Measurements from ENCODE around the gene DOCK3. TPM values are rescaled to one million over a fixed set of nuclear protein-coding genes. Genes with fewer than 3 reads are reported as not detected.
"Not testable (repeated sequence)": the region's sequence is repeated elsewhere in the genome, so short reads cannot be mapped to it uniquely, and the experiment has no call there.

The DOCK3 gene
- polyA plus RNA-seq, 1 donor = 0.81 TPM

DNA sequence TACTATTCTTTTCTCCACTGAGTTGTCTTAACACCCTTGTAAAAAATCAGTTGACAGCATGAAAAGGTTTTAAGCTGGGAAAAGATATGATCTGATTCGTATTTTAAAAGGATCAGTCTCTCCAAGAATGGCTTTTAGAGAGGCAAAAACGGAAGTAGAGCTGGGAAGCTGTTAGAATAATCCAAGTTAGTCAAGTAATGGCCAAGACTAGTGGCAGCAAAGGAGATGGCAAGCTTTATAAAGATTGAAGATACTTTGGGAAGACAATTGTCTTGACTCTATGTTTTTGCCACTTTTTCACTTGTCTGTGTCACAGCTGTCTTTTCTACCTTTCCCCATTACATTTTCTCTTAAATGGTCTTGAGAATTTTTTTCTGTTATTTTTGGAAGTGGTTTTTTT lies 466.8 kb downstream of the DOCK3 start:
- Histone ChIP-seq H3K27ac (ENCODE audit: low read length) (no peak overlapping the region), H3K27me3 (ENCODE audit: control insufficient read depth, insufficient read depth, low read length) (no peaks in the 10 kb centered on the region), H3K4me1 (ENCODE audit: control insufficient read depth, insufficient read depth, low read length) (no peaks in the 10 kb centered on the region), H3K36me3 (ENCODE audit: control insufficient read depth, insufficient read depth, low read length) (no peaks in the 10 kb centered on the region), H3K4me3 (ENCODE audit: low read length) (no peak overlapping the region), H3K9me3 (ENCODE audit: control insufficient read depth, low read depth, low read length) (no peaks in the 10 kb centered on the region)
- no peak for DNase-seq
- WGBS (ENCODE audit: insufficient coverage, low lambda C conversion rate) = 57% methylated on average over 2 of the region's 2 CpGs

DNA sequence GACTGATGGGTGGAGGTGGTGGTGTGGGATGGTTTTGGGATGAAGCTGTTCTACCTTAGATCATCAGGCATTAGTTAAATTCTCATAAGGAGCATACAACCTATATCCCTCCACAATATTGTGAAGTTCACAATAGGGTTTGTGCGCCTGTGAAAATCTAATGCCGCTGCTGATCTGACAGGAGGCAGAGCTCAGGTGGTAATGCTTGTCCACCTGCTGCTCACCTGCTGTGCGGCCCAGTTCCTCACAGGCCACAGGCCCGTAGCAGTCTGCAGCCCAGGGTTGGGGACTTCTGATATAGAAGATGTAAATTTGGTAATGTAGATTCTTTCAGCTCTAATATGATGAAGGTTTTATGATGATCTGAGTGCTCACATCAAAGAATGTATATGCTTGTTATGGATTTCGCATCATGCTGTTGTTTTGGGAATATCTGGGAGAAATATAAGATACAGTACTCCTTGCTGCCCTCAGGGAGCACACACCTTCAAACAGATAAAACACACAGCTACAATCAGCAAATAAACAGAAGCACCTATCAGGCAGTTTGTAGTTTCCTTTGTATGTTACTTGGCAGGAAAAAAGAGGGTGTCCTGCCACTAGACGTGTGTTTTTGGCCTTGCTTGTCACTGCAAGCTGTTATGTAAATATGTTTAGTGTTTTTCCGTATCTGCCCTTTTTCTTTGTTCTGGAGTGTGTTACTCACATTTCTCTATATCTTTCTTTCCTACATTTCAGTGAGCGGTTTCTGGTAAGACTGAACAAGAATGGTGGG lies 471.3 kb downstream of the DOCK3 start:
- Histone ChIP-seq H3K27ac (ENCODE audit: low read length) (no peak overlapping the region), H3K27me3 (ENCODE audit: control insufficient read depth, insufficient read depth, low read length) (no peaks in the 10 kb centered on the region), H3K36me3 (ENCODE audit: control insufficient read depth, insufficient read depth, low read length) (no peaks in the 10 kb centered on the region), H3K9me3 (ENCODE audit: control insufficient read depth, low read depth, low read length) (no peaks in the 10 kb centered on the region), H3K4me1 (ENCODE audit: control insufficient read depth, insufficient read depth, low read length) (no peaks in the 10 kb centered on the region), H3K4me3 (ENCODE audit: low read length) (no peak overlapping the region)
- no CpG with 5 or more reads among the region's 8 CpGs for WGBS (ENCODE audit: insufficient coverage, low lambda C conversion rate)
- DNase-seq = no peak

DNA sequence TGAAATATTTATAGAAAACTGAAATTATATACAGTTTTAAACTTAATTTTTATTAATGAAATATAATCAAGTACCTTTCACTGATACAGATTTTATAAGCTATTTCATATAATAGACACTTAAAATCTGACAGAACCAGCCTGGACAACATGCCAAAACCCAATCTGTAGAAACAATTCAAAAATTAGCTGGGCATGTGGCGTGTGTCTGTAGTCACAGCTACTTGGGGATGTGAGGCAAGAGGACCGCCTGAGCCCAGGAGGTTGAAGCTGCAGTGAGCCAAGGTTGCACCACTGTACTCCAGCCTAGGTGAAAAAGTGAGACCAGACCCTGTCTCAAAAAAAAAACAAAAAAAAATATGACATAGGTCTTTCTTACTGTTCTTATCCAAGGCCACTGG lies 472.1 kb downstream of the DOCK3 start:
- no peaks in the 10 kb centered on the region for H3K36me3 ChIP-seq (ENCODE audit: control insufficient read depth, insufficient read depth, low read length)
- no peaks in the 10 kb centered on the region for H3K4me1 ChIP-seq (ENCODE audit: control insufficient read depth, insufficient read depth, low read length)
- no CpG with 5 or more reads among the region's 2 CpGs for WGBS (ENCODE audit: insufficient coverage, low lambda C conversion rate)
- no peak overlapping the region for H3K27ac ChIP-seq (ENCODE audit: low read length)
- DNase-seq = no peak
- H3K27me3 ChIP-seq (ENCODE audit: control insufficient read depth, insufficient read depth, low read length) = no peaks in the 10 kb centered on the region
- no peaks in the 10 kb centered on the region for H3K9me3 ChIP-seq (ENCODE audit: control insufficient read depth, low read depth, low read length)
- H3K4me3 ChIP-seq (ENCODE audit: low read length) = no peak overlapping the region

DNA sequence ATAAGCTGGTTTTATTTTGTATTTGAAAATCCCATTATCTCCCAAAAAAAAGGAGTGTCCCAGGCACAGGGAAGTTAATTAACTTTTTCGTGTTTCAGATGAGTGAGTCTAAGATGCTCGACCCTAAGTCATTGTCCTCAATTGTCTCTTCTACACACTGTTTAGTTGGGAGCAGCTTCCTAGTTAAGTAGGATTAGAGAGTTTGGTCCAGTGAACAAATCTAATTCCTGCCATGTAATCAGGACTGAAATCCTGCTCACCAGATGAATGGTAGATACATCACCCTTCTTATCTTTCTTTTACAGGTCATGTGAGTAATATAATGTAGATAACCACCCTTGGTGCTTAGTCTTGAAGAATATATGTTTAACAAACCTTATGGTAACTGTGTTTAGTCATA lies 481.4 kb downstream of the DOCK3 start:
- DNase-seq = no peak
- H3K4me3 ChIP-seq (ENCODE audit: low read length) = no peak overlapping the region
- H3K9me3 ChIP-seq (ENCODE audit: control insufficient read depth, low read depth, low read length) = no peaks in the 10 kb centered on the region
- no CpG with 5 or more reads among the region's 2 CpGs for WGBS (ENCODE audit: insufficient coverage, low lambda C conversion rate)
- H3K27me3 ChIP-seq (ENCODE audit: control insufficient read depth, insufficient read depth, low read length) = no peaks in the 10 kb centered on the region
- no peaks in the 10 kb centered on the region for H3K36me3 ChIP-seq (ENCODE audit: control insufficient read depth, insufficient read depth, low read length)
- H3K4me1 ChIP-seq (ENCODE audit: control insufficient read depth, insufficient read depth, low read length) = no peaks in the 10 kb centered on the region
- H3K27ac ChIP-seq (ENCODE audit: low read length) = no peak overlapping the region

DNA sequence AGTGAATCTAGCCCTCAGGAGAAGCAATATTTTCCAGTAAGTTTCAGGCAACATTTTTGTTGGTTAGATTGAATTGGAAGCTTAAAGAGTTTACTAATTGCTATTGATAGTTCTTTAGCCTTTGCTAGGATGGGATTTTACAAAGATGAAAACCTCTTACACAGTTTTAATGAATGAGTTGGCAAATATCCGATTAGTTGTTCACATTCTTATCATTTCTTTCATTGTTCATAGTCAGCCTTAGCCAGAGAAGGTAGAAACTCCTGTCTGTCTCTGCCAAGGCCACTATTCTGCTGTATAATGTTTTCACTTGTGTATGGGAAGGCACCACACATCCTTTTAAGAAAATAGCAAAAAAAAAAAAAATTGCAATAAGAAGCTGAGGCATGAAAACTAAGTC lies 488.3 kb downstream of the DOCK3 start:
- Histone ChIP-seq H3K9me3 (ENCODE audit: control insufficient read depth, low read depth, low read length) (no peaks in the 10 kb centered on the region), H3K4me3 (ENCODE audit: low read length) (no peak overlapping the region), H3K27me3 (ENCODE audit: control insufficient read depth, insufficient read depth, low read length) (no peaks in the 10 kb centered on the region), H3K36me3 (ENCODE audit: control insufficient read depth, insufficient read depth, low read length) (no peaks in the 10 kb centered on the region), H3K4me1 (ENCODE audit: control insufficient read depth, insufficient read depth, low read length) (no peaks in the 10 kb centered on the region), H3K27ac (ENCODE audit: low read length) (no peak overlapping the region)
- DNase-seq = no peak
- WGBS (ENCODE audit: insufficient coverage, low lambda C conversion rate) = no CpG with 5 or more reads among the region's 1 CpG

DNA sequence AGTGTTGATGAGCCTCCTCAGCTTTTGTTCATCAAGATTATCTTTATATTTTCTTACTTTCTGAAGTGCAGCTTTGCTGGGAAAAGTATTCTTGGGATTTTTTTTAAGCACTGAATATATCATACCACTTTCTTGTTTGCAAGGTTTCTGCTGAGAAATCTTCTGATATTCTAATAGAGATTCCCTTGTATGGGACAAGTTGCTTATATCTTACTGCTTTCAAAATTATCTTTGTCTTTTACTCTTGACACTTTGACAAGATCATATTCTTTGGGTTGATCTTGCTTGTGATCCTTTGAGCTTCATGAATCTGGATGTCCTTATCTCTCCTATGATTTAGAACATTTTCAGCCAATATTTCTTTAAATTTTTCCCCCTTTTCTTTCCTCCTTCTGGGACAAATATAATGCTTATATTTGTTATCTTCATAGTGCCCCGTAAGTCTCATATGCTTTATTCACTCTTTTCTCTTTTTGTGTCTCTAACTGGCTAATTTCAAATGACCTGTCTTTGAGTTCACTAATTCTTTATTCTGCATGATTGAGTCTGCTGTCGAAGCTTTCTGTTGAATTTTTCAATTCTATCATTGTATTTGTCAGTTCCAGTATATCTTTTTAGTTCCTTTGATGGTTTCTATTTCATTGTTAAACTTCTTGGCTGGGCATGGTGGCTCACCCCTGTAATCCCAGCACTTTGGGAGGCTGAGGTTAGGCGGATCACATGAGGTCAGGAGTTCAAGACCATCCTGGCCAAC lies 499.0 kb downstream of the DOCK3 start:
- WGBS (ENCODE audit: insufficient coverage, low lambda C conversion rate) = 89% methylated on average over 2 of the region's 3 CpGs
- no peak for DNase-seq
- H3K27me3 ChIP-seq (ENCODE audit: control insufficient read depth, insufficient read depth, low read length) = no peaks in the 10 kb centered on the region
- H3K27ac ChIP-seq (ENCODE audit: low read length) = no peak overlapping the region
- H3K9me3 ChIP-seq (ENCODE audit: control insufficient read depth, low read depth, low read length) = peaks cover 12% of the 10 kb centered on the region
- no peak overlapping the region for H3K4me3 ChIP-seq (ENCODE audit: low read length)
- no peaks in the 10 kb centered on the region for H3K4me1 ChIP-seq (ENCODE audit: control insufficient read depth, insufficient read depth, low read length)
- no peaks in the 10 kb centered on the region for H3K36me3 ChIP-seq (ENCODE audit: control insufficient read depth, insufficient read depth, low read length)

DNA sequence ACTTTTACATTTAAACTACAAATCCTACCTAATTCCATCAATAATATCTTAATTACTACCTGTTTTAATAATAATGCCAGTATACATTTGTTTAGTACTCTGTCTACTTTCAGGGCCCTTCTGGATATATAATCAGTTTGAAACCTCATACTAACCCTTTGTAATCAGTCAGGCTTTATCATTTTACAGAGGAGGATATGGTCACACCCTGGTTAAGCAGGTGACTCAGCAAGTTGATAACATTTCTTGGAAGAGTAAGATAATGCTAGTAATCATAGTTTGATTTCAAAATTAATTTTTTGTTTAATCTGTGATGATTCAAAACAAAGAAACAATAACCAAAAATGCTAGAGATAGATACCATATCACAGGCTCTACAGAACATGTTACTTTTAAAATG lies 502.2 kb downstream of the DOCK3 start:
- Histone ChIP-seq H3K4me1 (ENCODE audit: control insufficient read depth, insufficient read depth, low read length) (no peaks in the 10 kb centered on the region), H3K27ac (ENCODE audit: low read length) (no peak overlapping the region), H3K36me3 (ENCODE audit: control insufficient read depth, insufficient read depth, low read length) (no peaks in the 10 kb centered on the region), H3K27me3 (ENCODE audit: control insufficient read depth, insufficient read depth, low read length) (no peaks in the 10 kb centered on the region), H3K4me3 (ENCODE audit: low read length) (no peak overlapping the region), H3K9me3 (ENCODE audit: control insufficient read depth, low read depth, low read length) (peaks cover 12% of the 10 kb centered on the region)
- no peak for DNase-seq

DNA sequence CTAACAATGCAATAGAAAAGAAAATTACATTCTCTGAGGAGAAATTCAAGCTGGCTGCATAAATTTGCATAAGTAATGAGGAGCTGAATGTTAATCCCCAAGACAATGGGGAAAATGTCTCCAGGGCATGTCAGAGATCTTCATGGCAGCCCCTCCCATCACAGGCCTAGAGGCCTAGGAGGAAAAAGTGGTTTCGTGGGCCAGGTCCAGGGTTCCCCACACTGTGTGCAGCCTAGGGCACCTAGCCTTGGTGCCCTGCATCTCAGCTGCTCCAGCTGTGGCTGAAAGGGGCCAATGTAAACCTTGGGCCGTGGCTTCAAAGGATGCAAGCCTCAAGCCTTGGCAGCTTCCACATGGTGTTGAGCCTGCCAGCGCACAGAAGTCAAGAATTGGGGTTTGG lies 511.7 kb downstream of the DOCK3 start:
- H3K36me3 ChIP-seq (ENCODE audit: control insufficient read depth, insufficient read depth, low read length); H3K27me3 ChIP-seq (ENCODE audit: control insufficient read depth, insufficient read depth, low read length); H3K4me3 ChIP-seq (ENCODE audit: low read length); DNase-seq; H3K9me3 ChIP-seq (ENCODE audit: control insufficient read depth, low read depth, low read length); H3K4me1 ChIP-seq (ENCODE audit: control insufficient read depth, insufficient read depth, low read length); H3K27ac ChIP-seq (ENCODE audit: low read length): not testable (repeated sequence)
- WGBS (ENCODE audit: insufficient coverage, low lambda C conversion rate) = no CpG with 5 or more reads among the region's 3 CpGs

DNA sequence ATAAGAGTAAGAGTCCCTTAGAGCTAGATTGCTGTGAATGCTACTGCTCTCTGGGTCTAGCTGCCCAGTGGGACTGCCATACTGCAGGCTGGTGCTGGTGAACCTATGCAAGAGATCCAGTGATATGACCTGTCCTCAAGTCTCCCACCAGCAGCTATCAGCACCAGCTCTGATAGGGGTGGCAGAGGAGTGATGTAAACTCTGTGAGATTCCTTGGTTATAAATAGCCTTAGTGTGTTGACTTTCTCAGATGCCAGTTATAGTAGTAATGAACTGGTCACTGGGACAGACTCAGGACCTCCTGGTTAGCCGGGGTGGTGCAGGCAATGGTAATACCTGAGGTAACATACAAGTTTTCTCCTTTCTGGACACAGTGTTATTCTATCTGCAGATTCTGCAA lies 515.5 kb downstream of the DOCK3 start:
- Histone ChIP-seq H3K4me1 (ENCODE audit: control insufficient read depth, insufficient read depth, low read length) (no peaks in the 10 kb centered on the region), H3K27ac (ENCODE audit: low read length) (no peak overlapping the region), H3K4me3 (ENCODE audit: low read length) (no peak overlapping the region), H3K36me3 (ENCODE audit: control insufficient read depth, insufficient read depth, low read length) (no peaks in the 10 kb centered on the region), H3K9me3 (ENCODE audit: control insufficient read depth, low read depth, low read length) (no peaks in the 10 kb centered on the region), H3K27me3 (ENCODE audit: control insufficient read depth, insufficient read depth, low read length) (no peaks in the 10 kb centered on the region)
- WGBS (ENCODE audit: insufficient coverage, low lambda C conversion rate) = no CpG with 5 or more reads among the region's 1 CpG
- no peak for DNase-seq

DNA sequence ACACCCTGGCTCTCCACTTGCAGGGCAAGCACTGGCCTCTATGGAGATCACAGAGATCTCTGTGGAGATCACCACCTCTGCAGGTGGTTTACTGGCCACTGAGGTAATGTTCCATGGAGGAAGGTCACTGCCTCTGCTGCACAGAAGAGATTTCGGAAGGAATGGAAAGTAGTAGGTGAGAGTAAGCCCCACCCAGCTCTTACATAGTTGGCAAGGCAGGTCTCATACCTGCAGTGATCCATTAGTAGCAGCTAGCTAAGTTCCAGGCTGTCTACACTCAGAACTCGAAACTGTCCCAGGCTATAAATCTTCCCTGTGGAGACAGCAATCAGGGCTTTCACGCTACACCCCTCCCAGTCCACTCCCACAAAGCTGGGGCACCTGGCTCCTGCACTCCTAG lies 516.1 kb downstream of the DOCK3 start:
- Histone ChIP-seq H3K9me3 (ENCODE audit: control insufficient read depth, low read depth, low read length) (no peaks in the 10 kb centered on the region), H3K4me1 (ENCODE audit: control insufficient read depth, insufficient read depth, low read length) (no peaks in the 10 kb centered on the region), H3K27me3 (ENCODE audit: control insufficient read depth, insufficient read depth, low read length) (no peaks in the 10 kb centered on the region), H3K27ac (ENCODE audit: low read length) (no peak overlapping the region), H3K36me3 (ENCODE audit: control insufficient read depth, insufficient read depth, low read length) (no peaks in the 10 kb centered on the region), H3K4me3 (ENCODE audit: low read length) (no peak overlapping the region)
- no peak for DNase-seq
- WGBS (ENCODE audit: insufficient coverage, low lambda C conversion rate) = no CpG with 5 or more reads among the region's 3 CpGs

DNA sequence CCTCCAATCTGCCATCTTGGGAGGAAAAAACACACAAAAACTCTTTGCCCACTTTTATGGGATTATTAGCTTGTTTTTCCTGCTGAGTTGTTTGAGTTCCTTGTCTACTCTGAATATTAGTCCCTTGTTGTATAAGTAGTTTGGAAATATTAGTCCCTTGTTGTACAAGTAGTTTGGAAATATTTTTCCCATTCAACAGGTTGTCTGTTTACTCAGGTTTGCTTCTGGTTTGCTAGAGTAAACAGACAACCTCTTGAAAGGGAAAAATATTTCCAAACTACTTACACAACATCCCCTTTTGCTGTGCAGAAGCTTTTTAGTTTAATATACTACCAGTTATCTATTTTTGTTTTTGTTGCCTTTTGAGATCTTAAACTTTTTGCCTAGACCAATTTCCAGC lies 517.0 kb downstream of the DOCK3 start:
- H3K4me3 ChIP-seq (ENCODE audit: low read length) = no peak overlapping the region
- no peaks in the 10 kb centered on the region for H3K9me3 ChIP-seq (ENCODE audit: control insufficient read depth, low read depth, low read length)
- H3K27me3 ChIP-seq (ENCODE audit: control insufficient read depth, insufficient read depth, low read length) = no peaks in the 10 kb centered on the region
- H3K4me1 ChIP-seq (ENCODE audit: control insufficient read depth, insufficient read depth, low read length) = no peaks in the 10 kb centered on the region
- H3K27ac ChIP-seq (ENCODE audit: low read length) = no peak overlapping the region
- no peak for DNase-seq
- H3K36me3 ChIP-seq (ENCODE audit: control insufficient read depth, insufficient read depth, low read length) = no peaks in the 10 kb centered on the region

All from large intestine (tissue), 3 donors.